Measurements from ENCODE around the gene TECR.
A peak's percentile ranks its signal among the peaks of the same experiment; 100 is the strongest.

The TECR gene

DNA sequence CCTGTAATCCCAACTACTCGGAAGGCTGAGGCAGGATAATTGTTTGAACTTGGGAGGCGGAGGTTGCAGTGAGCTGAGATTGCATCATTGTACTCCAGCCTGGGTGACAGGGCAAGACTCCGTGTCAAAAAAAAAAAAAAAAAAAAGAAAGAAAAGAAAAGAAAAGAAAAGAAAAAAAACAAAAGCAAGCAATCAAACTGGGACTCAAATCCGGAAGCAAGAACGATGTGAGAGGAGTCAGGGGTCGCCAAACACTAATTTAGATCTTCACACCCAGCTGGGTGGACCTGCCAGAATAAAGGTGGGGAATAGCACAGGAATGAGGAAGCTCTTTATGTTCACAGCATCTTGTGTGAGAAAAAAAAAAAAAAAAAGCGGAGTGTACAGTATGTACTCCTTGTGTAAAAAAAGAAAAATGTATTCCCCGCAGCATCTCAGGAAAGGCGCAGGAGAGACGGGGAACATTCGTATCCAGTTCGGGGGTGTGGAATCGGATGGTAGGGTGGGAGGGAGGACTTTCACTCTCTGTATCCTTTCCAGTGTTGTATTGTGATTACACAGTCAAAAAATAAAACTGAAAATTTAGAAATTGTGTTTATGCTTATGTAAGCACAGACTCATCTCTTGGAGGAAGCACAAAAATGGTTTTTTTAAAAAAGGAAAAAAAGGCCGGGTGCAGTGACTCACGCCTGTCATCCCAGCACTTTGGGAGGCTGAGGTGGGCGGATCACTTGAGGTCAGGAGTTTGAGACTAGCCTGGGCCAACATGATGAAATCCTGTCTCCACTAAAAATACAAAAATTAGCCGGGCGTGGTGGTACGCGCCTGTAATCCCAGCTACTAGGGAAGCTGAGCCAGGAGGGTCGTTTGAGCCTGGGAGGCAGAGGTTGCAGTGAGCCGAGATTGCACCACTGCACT is 18.8 kb upstream of the TECR start:
- DNase-seq = no peak

GRCh38 chr19:14511229-14511593 is 18.2 kb upstream of the TECR start:
- DNase-seq = no peak

DNA sequence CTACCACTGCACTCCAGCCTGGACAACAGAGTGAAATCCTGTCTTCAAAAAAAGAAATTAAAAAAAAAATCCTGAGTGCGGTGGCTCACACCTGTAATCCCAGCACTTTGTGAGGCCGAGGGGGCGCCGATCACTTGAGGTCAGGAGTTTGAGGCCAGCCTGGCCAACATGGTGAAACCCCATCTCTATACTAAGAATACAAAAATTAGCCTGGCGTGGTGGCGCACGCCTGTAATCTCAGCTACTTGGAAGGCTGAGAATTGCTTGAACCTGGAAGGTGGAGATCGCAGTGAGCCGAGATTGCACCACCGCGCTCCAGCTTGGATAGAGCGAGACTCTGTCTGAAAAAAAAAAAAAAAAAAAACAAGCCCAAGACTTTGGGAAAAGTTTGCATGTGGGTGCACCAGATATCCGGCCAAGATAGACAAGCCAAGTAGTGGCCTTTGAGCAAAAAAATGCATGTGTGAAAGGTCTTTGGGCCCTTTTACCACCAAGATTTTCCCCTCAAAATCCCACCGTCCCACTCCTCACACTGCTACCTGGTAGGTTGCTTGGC is 16.9 kb upstream of the TECR start:
- DNase-seq = no peak

- no peak for DNase-seq
Measured at GRCh38 chr19:14514215-14514863, 15.1 kb upstream of the TECR start.

- no peak for DNase-seq
Measured at GRCh38 chr19:14515501-14516047, 13.8 kb upstream of the TECR start.

GRCh38 chr19:14516048-14516534 is 13.3 kb upstream of the TECR start:
- DNase-seq = peak; percentile 71

- peak; percentile 75 for DNase-seq
Measured at GRCh38 chr19:14516746-14517438, 12.5 kb upstream of the TECR start.

DNA sequence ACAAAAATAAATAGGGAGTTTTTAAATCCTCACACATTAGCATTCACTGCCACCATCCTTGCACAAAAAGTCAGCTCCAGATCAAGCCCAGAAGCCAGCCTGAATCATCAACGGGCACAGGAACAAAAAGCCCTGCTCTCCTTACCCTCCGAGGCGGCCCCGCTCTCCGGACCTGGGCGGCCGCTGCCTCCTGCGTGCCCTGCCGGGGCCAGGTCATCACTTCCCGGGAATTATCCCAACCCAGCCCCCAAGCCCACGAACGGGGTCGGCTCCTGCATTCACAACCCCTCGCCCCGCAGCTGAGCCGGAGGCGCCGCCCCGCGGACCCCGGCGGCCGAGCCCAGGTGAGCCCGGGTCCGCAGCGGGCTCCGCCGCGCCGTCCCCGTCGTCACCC is 12.0 kb upstream of the TECR start:
- no peak for DNase-seq

- DNase-seq = peak; percentile 91
Measured at GRCh38 chr19:14517840-14518505, 11.4 kb upstream of the TECR start, which contains the start of gene DNAJB1. Gene DNAJB1, minus strand, starts transcription at chr19:14518397. Its CDS starts 48 bp downstream, at chr19:14518349.

DNA sequence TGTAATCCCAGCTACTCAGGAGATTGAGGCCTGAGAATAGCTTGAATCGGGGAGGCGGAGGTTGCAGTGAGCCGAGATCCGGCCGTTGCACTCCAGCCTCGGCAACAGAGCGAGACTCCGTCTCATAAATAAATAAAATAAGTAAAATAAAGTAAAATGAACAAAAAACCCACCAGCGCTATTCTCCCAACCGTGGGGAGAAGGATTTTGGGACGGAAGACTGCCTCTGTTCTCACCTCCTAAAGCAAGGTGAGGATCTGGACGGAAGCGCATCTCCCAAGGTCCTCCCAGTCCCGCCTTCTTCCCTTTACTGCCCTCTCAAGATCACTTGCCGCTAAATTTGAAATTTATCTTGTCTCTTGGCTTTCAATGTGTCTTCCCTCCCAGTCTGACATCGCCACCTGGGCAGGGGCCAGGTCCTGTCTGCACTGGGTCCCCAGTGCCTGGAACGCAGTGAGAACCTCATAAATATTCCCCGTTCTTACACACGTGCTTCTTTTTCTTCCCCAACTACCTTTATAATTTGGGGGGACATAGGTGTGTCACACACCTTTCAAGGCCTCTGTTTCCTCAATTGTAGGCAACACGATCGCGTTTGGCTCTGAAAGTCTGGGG is 10.0 kb upstream of the TECR start:
- no peak for DNase-seq

DNA sequence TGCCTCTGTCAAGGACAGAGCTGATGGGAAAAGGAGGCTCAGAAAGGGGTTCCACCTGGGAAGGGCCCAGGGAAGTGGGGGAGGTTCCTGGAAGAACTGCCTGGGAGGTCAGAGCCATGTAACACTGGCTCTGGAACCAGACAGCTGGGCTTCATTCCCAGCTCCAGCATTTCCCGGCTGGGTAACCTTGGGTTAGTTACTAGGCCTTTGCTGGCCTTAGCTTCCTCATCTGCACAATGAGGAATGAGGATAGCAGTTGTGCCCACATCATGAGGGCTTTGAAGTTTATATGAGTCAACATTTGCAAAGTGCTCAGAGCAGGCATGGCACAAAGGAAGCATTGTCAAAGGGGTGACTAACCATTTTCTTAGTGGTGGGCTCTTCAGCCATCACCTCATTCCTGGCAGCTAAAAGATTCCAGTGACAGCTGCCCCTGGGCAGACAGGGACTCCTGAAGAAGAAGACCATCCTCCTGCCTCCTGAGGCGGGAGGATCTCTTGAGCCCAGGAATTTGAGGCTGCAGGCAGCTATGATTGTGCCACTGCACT is 9.5 kb upstream of the TECR start:
- no peak for DNase-seq

DNA sequence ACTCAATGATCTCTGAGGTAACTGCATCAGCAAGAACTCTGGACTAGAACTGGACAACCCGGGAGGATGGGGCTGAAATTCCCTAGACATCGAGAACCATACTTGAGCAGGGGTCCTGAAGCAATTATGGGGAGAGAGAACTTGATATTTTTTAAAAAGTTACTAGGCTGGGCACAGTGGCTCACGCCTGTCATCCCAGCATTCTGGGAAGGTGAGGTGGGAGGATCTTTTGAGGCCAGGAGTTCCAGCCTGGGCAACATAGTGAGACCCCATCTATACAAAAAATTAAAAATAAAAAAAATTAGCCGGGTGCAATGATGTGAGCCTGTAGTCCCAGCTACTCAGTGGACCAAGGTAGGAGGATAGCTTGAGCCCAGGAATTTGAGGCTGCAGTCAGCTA is 8.9 kb upstream of the TECR start:
- DNase-seq = no peak

DNA sequence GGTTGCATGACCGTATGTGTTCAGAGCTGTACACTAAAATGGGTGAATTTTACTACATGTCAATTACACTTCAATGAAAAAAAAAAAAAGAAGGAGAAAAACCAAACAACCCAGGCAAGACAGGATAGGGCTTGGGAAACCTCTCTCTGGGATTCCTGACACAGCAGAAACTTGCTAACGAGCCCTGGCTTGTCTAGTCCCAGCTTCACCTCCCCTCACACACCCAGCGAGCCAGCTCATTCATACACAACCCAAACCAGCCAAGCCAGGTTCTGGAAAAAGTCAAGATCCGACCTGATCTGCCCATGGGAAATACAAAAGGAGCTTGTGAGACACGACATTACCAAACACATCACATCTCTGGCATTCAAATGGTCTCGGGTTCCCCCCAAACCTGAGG is 3.7 kb upstream of the TECR start:
- no peak for DNase-seq

GRCh38 chr19:14526423-14526822 is 3.0 kb upstream of the TECR start:
- no peak for DNase-seq

DNA sequence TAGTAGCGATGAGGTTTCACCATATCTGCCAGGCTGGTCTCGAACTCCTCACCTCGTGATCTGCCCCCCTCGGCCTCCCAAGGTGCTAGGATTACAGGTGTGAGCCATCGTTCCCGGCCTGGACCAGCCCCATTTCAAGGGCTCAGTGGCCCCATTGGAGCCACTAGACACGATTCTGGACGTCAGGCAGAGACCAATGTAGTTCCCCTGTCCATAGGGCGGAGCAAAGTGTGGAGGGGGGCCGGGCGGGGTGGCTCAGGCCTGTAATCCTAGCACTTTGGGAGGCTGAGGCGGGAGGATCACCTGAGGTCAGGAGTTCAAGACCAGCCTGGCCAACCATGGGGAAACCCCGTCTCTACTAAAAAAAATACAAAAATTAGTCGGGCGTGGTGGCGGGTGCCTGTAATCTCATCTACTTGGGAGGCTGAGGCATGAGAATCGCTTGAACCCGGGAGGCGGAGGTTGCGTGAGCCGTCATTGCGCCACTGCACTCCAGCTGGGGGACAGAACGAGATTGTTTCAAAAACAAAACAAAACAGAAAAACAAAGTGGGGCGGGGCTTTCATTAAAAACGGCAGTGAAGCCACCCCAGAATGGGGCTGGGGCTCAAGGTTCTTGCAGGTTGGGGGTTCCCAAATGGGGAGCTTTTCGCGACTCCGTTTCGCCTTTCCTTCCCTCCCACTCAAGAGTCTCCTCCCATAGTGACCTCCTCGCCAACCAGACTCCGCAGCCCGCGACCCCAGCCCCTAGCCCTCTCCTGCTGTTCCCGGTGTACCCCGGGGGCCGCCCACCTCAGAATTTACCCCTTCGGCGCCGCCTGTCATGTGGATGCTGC is 758 bp upstream of the TECR start:
- DNase-seq = no peak

DNA sequence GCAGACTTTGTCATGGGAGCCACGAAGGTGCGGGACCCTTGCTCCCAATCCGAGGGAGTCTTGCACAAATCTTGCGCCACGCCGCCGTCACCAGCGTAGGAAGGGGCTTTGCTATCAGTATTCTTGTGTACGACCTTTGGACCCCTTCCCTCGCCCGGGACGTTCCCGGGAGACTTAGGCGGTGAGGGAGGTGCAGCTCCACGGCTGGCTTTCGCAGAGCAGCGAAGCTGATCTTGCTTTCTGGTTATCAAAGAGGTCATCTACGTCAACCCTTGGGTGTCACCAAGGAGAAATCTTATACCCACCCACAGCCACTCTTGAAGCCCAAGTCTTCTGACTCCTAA is 583 bp downstream of the TECR start:
- no peak for DNase-seq

DNA sequence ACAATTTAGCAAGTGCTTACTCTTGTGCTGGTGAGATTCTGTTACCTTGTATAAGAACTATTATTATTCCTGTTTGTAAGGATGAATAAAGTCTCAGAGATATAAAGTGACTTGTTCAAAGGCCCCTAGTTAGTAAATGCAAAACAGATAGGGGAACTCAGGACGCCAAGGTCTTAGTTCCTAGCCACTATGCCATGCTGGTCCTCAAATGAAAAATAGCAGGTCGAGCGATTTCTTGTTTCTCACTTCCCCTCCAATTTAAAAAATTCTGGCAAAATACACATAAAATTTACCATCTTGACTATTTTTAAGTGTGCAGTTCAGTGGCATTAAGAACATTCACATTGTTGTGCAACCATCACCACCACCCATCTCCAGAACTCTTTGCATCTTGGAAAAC is 1.1 kb downstream of the TECR start:
- DNase-seq = no peak

DNA sequence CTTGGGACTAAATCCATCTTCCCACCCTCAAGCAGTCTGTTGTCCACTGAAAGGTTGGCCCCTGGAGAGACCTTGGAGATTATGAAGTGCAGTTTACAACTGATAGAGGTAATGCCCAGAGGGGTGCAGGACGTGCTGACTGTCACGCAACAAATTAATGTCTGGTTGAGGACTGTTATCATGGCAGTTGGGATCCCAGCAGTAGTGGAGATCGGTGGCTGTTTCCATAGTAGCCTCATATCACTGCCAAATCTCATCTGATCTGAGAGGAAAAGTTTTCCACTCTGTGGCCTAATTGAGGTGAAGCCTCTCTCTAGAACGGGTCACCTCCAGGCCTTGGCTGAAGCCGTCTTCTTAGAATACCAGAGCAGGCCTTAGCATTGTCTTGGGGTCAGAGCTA is 4.1 kb downstream of the TECR start:
- DNase-seq = no peak

GRCh38 chr19:14536926-14537692 is 7.7 kb downstream of the TECR start:
- DNase-seq = no peak
